Measurements from ENCODE around the gene SMIM34. TPM values are rescaled to one million over a fixed set of nuclear protein-coding genes. Genes with fewer than 3 reads are reported as not detected.

Gene SMIM34, protein sequence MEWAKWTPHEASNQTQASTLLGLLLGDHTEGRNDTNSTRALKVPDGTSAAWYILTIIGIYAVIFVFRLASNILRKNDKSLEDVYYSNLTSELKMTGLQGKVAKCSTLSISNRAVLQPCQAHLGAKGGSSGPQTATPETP
- 0.24 TPM in 1 of 2 replicates, not detected in the other for total RNA-seq

DNA sequence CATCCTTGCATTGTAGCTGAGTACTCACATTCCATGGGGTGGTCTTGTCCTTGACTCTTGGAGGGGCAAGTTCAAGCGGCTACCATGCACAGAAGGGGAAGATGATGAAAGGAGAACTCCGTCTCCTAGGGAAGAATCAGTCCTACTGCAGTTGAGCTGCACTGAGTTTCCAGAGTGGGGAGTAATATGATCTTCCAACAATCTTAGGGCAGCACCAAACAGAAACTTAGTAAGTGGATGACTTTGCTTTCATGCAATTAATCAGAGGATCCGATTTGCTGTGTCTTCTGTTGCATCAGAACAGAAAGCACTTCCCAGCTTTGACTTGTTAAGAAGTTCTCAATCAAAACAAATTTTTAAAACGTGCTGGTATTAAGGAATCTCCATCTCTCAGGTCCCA is at the start of gene SMIM34:
Gene SMIM34, minus strand, starts transcription at position 147 of the 400 bp plus-strand sequence. Its CDS starts 112 bp downstream, at position 35.

DNA sequence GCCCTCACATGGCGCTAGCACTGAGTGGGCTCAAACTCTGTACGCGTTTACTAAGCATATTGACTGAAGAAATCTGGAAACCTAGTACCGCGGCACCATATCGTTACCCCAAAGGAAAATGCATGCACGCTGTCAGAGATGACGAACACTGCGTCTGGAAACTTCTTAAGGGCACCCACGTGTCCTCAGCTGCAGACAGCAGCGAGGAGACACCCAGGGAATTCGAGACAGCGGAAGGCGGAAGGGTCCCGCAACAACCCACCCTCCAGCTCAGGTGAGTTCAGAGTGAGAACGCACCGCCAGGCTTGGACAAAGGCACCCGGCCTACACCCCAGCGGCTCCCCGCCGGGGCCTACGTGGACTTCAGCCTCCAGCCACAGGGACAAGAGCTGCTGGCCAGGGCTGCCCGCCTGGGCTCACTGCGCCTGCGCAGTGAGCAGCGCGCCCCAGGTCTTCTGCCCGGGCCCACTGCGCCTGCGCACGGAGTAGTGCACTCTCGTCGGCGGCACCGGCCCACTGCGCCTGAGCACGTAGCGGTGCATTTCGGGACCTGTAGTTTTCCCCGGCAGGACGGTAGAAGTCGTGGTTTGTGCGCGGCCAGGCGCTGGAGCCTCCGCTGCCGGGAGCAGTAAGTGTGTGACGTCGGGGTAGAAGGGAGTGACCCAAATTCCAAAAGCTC is 48.7 kb downstream of the SMIM34 start, which contains the start of gene SMIM11:
Gene SMIM11, plus strand, starts transcription at position 568 of the 679 bp plus-strand sequence. CDS start 3,998 bp downstream, outside the sequence.

Other genes starting within 250 kb of the SMIM34 start
- not detected in 2 replicates for gene KCNE2, start 59.9 kb downstream of the SMIM34 start, total RNA-seq
- 2.1 and 11.8 TPM in 2 replicates for gene SMIM11, start 48.4 kb downstream of the SMIM34 start, total RNA-seq
- under 0.01 TPM in 1 of 2 replicates, not detected in the other for gene KCNE1, start 88.3 kb upstream of the SMIM34 start, total RNA-seq
- 17.5 and 85.5 TPM in 2 replicates for gene RCAN1, start 191.2 kb upstream of the SMIM34 start, total RNA-seq
- 0.48 TPM in 1 of 2 replicates, not detected in the other for gene CLIC6, start 245.0 kb upstream of the SMIM34 start, total RNA-seq